ENCODE data around the gene TBXA2R. TPM values are rescaled to one million over a fixed set of nuclear protein-coding genes. Genes with fewer than 3 reads are reported as not detected.

Gene TBXA2R
- polyA plus RNA-seq, 1 donor (not counting 4 experiments of a cell fraction or from before 2014, with no cell fraction given): not detected

GRCh38 chr19:3637621-3638020 lies 30.9 kb upstream of the TBXA2R start:
- H3K4me3 ChIP-seq (ENCODE audit: control insufficient read depth in 2 of 3, extremely low read depth in 1 of 3, insufficient read depth in 2 of 3, low read depth in 1 of 3, low read length in 3 of 3): no peak overlapping the region
- FAIRE-seq: no peak
- no peaks in the 10 kb centered on the region for H4K20me1 ChIP-seq (ENCODE audit: control insufficient read depth, extremely low read depth, insufficient read depth, low read length)
- no peaks in the 10 kb centered on the region for H3K9me3 ChIP-seq (ENCODE audit: control insufficient read depth, low read depth, low read length)
- H3K27me3 ChIP-seq (ENCODE audit: control insufficient read depth, extremely low read depth, insufficient read depth, low read length): no peaks in the 10 kb centered on the region
- H3K27ac ChIP-seq (ENCODE audit: control insufficient read depth, insufficient read depth, low read length): no peak overlapping the region
- H3K9me1 ChIP-seq (ENCODE audit: control insufficient read depth, extremely low read depth, insufficient read depth, low read length): no peaks in the 10 kb centered on the region
- H3K4me1 ChIP-seq (ENCODE audit: control insufficient read depth, extremely low read depth, insufficient read depth, low read length): no peaks in the 10 kb centered on the region
- no peak overlapping the region for H3K9ac ChIP-seq (ENCODE audit: control insufficient read depth, extremely low read depth, insufficient read depth, low read length)
- peaks cover 0 to 12% of the 10 kb centered on the region in 2 experiments for H3K36me3 ChIP-seq (ENCODE audit: control insufficient read depth in 2 of 2, extremely low read depth in 1 of 2, insufficient read depth in 2 of 2, low read length in 2 of 2)
- dilution Hi-C loops (cut with MboI; ENCODE audit: extremely low pct_ligation_motif_present, low sequenced_read_pairs): no loop called here
- no peak overlapping the region for H3K4me2 ChIP-seq (ENCODE audit: control insufficient read depth, extremely low read depth, insufficient read depth, low read depth, low read length)
- TF ChIP-seq EZH2 (IDR thresholded peaks at IDR 0.05; ENCODE audit: low read length) (no peak), CTCF (optimal IDR thresholded peaks at IDR 0.05 in 1 of 3, IDR thresholded peaks at IDR 0.05 in 1 of 3, conservative IDR thresholded peaks at IDR 0.05 in 1 of 3; ENCODE audit: extremely low read depth in 1 of 3, insufficient read depth in 2 of 3, low read length in 3 of 3) (no peak)
- H2AFZ ChIP-seq (ENCODE audit: control insufficient read depth, low read length): no peak overlapping the region
- no peak for DNase-seq (ENCODE audit: low read depth, low spot score)
- H3K79me2 ChIP-seq (ENCODE audit: control insufficient read depth, insufficient read depth, low read length): no peaks in the 10 kb centered on the region

GRCh38 chr19:3636962-3637361 lies 30.3 kb upstream of the TBXA2R start:
- no peak for FAIRE-seq
- no peak overlapping the region for H3K27ac ChIP-seq (ENCODE audit: control insufficient read depth, insufficient read depth, low read length)

More at GRCh38 chr19:3636962-3637361, 30.3 kb upstream of the TBXA2R start:
- Histone ChIP-seq H3K4me3 (ENCODE audit: control insufficient read depth in 2 of 3, extremely low read depth in 1 of 3, insufficient read depth in 2 of 3, low read depth in 1 of 3, low read length in 3 of 3) (no peak overlapping the region), H3K9me3 (ENCODE audit: control insufficient read depth, low read depth, low read length) (no peaks in the 10 kb centered on the region), H3K36me3 (ENCODE audit: control insufficient read depth in 2 of 2, extremely low read depth in 1 of 2, insufficient read depth in 2 of 2, low read length in 2 of 2) (peaks cover 0 to 9% of the 10 kb centered on the region in 2 experiments), H3K79me2 (ENCODE audit: control insufficient read depth, insufficient read depth, low read length) (no peaks in the 10 kb centered on the region), H3K9ac (ENCODE audit: control insufficient read depth, extremely low read depth, insufficient read depth, low read length) (no peak overlapping the region), H3K4me2 (ENCODE audit: control insufficient read depth, extremely low read depth, insufficient read depth, low read depth, low read length) (no peak overlapping the region), H3K4me1 (ENCODE audit: control insufficient read depth, extremely low read depth, insufficient read depth, low read length) (no peaks in the 10 kb centered on the region), H2AFZ (ENCODE audit: control insufficient read depth, low read length) (no peak overlapping the region), H3K27me3 (ENCODE audit: control insufficient read depth, extremely low read depth, insufficient read depth, low read length) (no peaks in the 10 kb centered on the region), H3K9me1 (ENCODE audit: control insufficient read depth, extremely low read depth, insufficient read depth, low read length) (no peaks in the 10 kb centered on the region), H4K20me1 (ENCODE audit: control insufficient read depth, extremely low read depth, insufficient read depth, low read length) (no peaks in the 10 kb centered on the region)
- TF ChIP-seq EZH2 (IDR thresholded peaks at IDR 0.05; ENCODE audit: low read length) (no peak), CTCF (optimal IDR thresholded peaks at IDR 0.05 in 1 of 3, IDR thresholded peaks at IDR 0.05 in 1 of 3, conservative IDR thresholded peaks at IDR 0.05 in 1 of 3; ENCODE audit: extremely low read depth in 1 of 3, insufficient read depth in 2 of 3, low read length in 3 of 3) (no peak)
- DNase-seq (ENCODE audit: low read depth, low spot score): no peak
- dilution Hi-C loops (cut with MboI; ENCODE audit: extremely low pct_ligation_motif_present, low sequenced_read_pairs): no loop called here

All from keratinocyte (primary cell).